ENCODE measurements around the gene ANXA10. TPM values are rescaled to one million over a fixed set of nuclear protein-coding genes. Genes with fewer than 3 reads are reported as not detected.

ANXA10 gene, protein sequence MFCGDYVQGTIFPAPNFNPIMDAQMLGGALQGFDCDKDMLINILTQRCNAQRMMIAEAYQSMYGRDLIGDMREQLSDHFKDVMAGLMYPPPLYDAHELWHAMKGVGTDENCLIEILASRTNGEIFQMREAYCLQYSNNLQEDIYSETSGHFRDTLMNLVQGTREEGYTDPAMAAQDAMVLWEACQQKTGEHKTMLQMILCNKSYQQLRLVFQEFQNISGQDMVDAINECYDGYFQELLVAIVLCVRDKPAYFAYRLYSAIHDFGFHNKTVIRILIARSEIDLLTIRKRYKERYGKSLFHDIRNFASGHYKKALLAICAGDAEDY
- total RNA-seq, result not detected in 2 replicates

DNA sequence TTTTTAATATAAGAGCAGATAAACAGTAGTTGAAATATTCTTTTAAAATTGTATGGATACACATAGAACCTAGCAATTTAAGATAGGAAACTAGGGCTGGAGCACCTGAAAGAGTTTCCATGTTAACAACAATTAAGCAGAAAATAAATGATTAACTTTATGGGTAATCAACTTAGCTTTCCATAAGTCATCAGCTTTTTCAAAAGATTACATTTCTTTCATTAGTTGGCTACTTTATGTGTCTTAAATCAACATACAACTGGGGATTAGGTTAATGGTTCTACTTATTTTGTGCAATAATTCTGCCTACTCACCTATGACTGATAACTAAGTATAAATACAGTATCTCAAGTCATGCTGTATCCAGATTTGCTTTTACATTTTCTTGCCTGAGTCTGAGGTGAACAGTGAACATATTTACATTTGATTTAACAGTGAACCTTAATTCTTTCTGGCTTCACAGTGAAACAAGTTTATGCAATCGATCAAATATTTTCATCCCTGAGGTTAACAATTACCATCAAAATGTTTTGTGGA is at the start of gene ANXA10:
TSS of gene ANXA10 (plus strand) at position 362 of the 537 bp plus-strand sequence. CDS start at position 526, 164 bp downstream.

Other genes starting within 250 kb of the ANXA10 start
- gene DDX60, start 226.2 kb downstream of the ANXA10 start, total RNA-seq, result 15.8 and 17.7 TPM in 2 replicates

Data from thoracic aorta endothelial cell (primary cell).